T47D (cell line): Measurements from ENCODE around the gene XCR1.

Source experiments
- DNase-seq, 2 experiments: peaks; one replicate each; pipeline versions ENCODE4 v3.0.0 to v3.0.0-alpha.2; 2011 to 2012; ENCODE audit warnings: low read depth in 1 of 2, low spot score in 1 of 2
- JUND ChIP-seq: IDR thresholded peaks from 2 replicates; pipeline ENCODE4 v1.6.1; 2012; ENCODE audit warnings: low read depth
- in situ Hi-C: cut with HindIII; loops from 2 replicates; pipeline ENCODE4 v1.10.0; 2016; ENCODE audit warnings: low sequenced_read_pairs, low pct_unique_long_range_greater_than_20kb

XCR1 gene

GRCh38 chr3:45980819-45981218 lies 46.5 kb downstream of the XCR1 start:
- no peak for TF ChIP-seq JUND
- DNase-seq, result no peak
- in situ Hi-C loops, result no loop called here

- in situ Hi-C loops, result no loop called here
These were observed 47.0 kb downstream of the XCR1 start for GRCh38 chr3:45980229-45980813.

GRCh38 chr3:45979378-45979777 lies 47.9 kb downstream of the XCR1 start:
- TF ChIP-seq JUND, result no peak
- in situ Hi-C loops, result no loop called here
- DNase-seq, result no peak

More at GRCh38 chr3:45980229-45980813, 47.0 kb downstream of the XCR1 start:
- no peak for TF ChIP-seq JUND
- no peak for DNase-seq

GRCh38 chr3:45978006-45978761 lies 49.1 kb downstream of the XCR1 start:
- no peak; the same call in 1 of the 2 replicates for TF ChIP-seq JUND
- DNase-seq, result peak; percentile 46 to 94
- in situ Hi-C loops, result no loop called here

GRCh38 chr3:45976191-45977091 lies 50.8 kb downstream of the XCR1 start:
- in situ Hi-C loops, result no loop called here
- TF ChIP-seq JUND, result no peak
- peak; percentile 37 to 79 for DNase-seq

GRCh38 chr3:45975686-45976085 lies 51.6 kb downstream of the XCR1 start:
- peak in 1 of 2 experiments; percentile 41 for DNase-seq
- no peak for TF ChIP-seq JUND
- in situ Hi-C loops, result no loop called here

GRCh38 chr3:45974686-45975085 lies 52.6 kb downstream of the XCR1 start:
- peak in 1 of 2 experiments; percentile 44 for DNase-seq
- in situ Hi-C loops, result no loop called here
- TF ChIP-seq JUND, result no peak

GRCh38 chr3:45972534-45973402 lies 54.5 kb downstream of the XCR1 start:
- in situ Hi-C loops, result no loop called here
- no peak for DNase-seq
- TF ChIP-seq JUND, result no peak

GRCh38 chr3:45969953-45970352 lies 57.3 kb downstream of the XCR1 start:
- in situ Hi-C loops, result no loop called here
- DNase-seq, result no peak
- TF ChIP-seq JUND, result no peak

- no peak for DNase-seq
- in situ Hi-C loops, result no loop called here
- no peak for TF ChIP-seq JUND
These were observed 58.2 kb downstream of the XCR1 start for GRCh38 chr3:45969116-45969515.

- peak; percentile 23 to 45 for DNase-seq
- in situ Hi-C loops, result no loop called here
- TF ChIP-seq JUND, result no peak
These were observed 58.6 kb downstream of the XCR1 start for GRCh38 chr3:45968706-45969105.

GRCh38 chr3:45968149-45968548 lies 59.1 kb downstream of the XCR1 start:
- in situ Hi-C loops, result no loop called here
- TF ChIP-seq JUND, result no peak
- DNase-seq, result peak in 1 of 2 experiments; percentile 62
